ENCODE measurements around the gene MYBL2.

DNA sequence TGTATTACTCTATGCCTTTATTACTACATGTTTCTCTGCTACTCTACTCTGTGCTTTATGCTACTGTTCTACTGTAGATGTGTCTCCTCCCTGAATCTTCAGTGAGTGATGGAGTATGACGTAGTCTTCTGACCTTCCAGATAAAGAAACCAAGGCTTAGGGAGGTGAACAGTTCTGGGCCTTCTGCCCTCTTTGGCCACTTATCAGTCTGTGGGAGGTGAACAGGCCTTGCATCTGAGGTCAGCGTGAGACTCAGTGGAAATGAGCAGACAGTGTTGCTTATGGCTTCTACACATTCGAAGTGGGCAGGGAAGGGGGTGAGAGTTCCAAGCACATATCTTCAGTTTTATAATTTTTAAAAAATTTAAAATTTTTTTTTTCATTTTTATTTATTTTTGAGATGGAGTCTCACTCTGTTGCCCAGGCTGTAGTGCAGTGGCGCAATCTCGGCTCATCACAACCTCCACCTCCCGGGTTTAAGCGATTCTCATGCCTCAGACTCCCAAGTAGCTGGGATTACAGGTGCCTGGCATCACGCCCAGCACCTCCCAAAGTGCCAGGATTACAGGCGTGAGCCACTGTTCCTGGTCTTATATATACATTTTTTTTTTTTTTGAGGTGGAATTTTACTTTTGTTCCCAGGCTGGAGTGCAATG, 24.2 kb downstream of the MYBL2 start:
- TF ChIP-seq, protein P1, sequence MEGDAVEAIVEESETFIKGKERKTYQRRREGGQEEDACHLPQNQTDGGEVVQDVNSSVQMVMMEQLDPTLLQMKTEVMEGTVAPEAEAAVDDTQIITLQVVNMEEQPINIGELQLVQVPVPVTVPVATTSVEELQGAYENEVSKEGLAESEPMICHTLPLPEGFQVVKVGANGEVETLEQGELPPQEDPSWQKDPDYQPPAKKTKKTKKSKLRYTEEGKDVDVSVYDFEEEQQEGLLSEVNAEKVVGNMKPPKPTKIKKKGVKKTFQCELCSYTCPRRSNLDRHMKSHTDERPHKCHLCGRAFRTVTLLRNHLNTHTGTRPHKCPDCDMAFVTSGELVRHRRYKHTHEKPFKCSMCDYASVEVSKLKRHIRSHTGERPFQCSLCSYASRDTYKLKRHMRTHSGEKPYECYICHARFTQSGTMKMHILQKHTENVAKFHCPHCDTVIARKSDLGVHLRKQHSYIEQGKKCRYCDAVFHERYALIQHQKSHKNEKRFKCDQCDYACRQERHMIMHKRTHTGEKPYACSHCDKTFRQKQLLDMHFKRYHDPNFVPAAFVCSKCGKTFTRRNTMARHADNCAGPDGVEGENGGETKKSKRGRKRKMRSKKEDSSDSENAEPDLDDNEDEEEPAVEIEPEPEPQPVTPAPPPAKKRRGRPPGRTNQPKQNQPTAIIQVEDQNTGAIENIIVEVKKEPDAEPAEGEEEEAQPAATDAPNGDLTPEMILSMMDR (IDR thresholded peaks at IDR 0.05; ENCODE audit: extremely low read depth in 1 of 2, insufficient read depth in 1 of 2, low read depth in 1 of 2, low read length in 2 of 2), result no peak
- TF ChIP-seq EZH2 (IDR thresholded peaks at IDR 0.05; ENCODE audit: borderline replicate concordance, low read depth, low read length, severe bottlenecking) (no peak), FOS (IDR thresholded peaks at IDR 0.05; ENCODE audit: borderline replicate concordance, insufficient read depth, low read length) (no peak)
